ENCODE results near the gene ZEB2. TPM values are rescaled to one million over a fixed set of nuclear protein-coding genes. Genes with fewer than 3 reads are reported as not detected.

ZEB2 gene
- total RNA-seq, 1 donor from 2014 or later, result 89.1 TPM

DNA sequence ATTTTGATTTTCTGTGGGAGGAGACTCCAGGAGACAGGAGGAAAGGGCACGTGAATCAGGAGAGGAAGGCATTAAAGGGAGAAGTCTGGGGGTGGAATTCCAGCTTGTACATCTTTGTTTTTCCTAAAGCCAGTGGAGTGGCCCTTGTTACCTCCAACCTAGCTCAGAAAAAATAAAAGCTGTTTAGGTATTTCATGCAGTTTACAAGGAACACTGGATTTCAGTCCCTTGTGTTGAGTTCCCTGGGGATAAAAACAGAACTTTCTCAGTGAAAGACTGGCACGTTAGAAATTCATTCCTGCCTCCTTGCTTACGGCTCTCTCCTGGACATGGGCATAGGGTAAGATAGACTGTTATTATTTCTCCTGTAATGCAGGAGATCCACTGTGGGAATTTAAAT lies 170.2 kb downstream of the ZEB2 start:
- H3K36me3 ChIP-seq, result no peaks in the 10 kb centered on the region
- no peak for DNase-seq
- H3K4me3 ChIP-seq, result no peak overlapping the region
- H3K27me3 ChIP-seq (ENCODE audit: low read depth), result no peaks in the 10 kb centered on the region
- H3K4me1 ChIP-seq, result peaks cover 22% of the 10 kb centered on the region
- H3K9me3 ChIP-seq (replicated peaks), result no peaks in the 10 kb centered on the region
- TF ChIP-seq, protein P1, sequence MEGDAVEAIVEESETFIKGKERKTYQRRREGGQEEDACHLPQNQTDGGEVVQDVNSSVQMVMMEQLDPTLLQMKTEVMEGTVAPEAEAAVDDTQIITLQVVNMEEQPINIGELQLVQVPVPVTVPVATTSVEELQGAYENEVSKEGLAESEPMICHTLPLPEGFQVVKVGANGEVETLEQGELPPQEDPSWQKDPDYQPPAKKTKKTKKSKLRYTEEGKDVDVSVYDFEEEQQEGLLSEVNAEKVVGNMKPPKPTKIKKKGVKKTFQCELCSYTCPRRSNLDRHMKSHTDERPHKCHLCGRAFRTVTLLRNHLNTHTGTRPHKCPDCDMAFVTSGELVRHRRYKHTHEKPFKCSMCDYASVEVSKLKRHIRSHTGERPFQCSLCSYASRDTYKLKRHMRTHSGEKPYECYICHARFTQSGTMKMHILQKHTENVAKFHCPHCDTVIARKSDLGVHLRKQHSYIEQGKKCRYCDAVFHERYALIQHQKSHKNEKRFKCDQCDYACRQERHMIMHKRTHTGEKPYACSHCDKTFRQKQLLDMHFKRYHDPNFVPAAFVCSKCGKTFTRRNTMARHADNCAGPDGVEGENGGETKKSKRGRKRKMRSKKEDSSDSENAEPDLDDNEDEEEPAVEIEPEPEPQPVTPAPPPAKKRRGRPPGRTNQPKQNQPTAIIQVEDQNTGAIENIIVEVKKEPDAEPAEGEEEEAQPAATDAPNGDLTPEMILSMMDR (IDR thresholded peaks at IDR 0.05; ENCODE audit: borderline replicate concordance), result no peak
- intact Hi-C loops (cut with micrococcal nuclease), result no loop called here
- H3K27ac ChIP-seq (replicated peaks), result peak overlapping the region; percentile 57

DNA sequence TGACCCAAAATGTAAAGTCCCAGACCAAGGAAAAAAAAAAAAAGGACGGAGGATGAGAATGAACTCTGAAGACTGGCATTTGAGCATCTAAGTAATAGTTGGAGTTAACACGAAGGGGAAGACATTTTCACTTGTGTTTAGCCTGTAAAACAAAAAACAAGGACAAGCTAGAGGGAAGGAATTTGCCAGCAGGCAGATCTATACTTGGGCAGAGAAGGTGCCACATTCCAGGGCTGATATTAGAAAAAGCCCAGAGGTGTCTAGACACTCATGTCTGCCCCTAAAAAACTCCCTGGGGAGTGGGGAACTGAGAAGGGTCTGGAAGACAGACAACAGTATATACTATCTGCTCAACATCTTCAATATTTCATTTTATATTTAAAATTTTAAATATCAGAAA lies 171.1 kb downstream of the ZEB2 start:
- intact Hi-C loops (cut with micrococcal nuclease), result no loop called here

DNA sequence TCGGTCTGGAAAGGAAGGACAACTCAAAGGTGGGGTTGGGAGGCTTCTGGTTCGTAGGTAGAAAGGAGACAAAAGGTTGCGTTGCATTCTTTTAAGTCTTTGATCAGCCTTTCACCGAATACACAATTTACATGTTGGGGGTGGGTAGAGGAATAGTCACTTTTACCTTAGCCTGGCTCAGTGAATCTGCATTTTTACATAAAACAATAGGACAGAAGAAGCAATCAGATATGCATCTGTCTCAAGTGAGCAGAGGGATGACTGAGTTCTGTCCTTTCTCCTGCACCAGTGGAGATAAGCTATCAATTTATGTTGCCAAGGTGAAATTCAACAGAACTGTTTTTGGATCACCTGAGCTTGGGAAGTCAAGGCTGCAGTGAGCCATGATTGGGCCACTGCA lies 173.7 kb downstream of the ZEB2 start:
- Histone ChIP-seq H3K36me3 (no peaks in the 10 kb centered on the region), H3K27ac (replicated peaks) (no peak overlapping the region), H3K4me1 (peaks cover 22% of the 10 kb centered on the region), H3K27me3 (ENCODE audit: low read depth) (no peaks in the 10 kb centered on the region), H3K4me3 (no peak overlapping the region), H3K9me3 (replicated peaks) (no peaks in the 10 kb centered on the region)
- no peak for DNase-seq
- intact Hi-C loops (cut with micrococcal nuclease), result no loop called here
- TF ChIP-seq, protein P1 (IDR thresholded peaks at IDR 0.05; ENCODE audit: borderline replicate concordance), result no peak

More for the DNA sequence above, 171.1 kb downstream of the ZEB2 start:
- Histone ChIP-seq H3K27me3 (ENCODE audit: low read depth) (no peaks in the 10 kb centered on the region), H3K4me1 (peaks cover 22% of the 10 kb centered on the region), H3K9me3 (replicated peaks) (no peaks in the 10 kb centered on the region), H3K4me3 (no peak overlapping the region), H3K36me3 (no peaks in the 10 kb centered on the region), H3K27ac (replicated peaks) (no peak overlapping the region)
- TF ChIP-seq, protein P1 (IDR thresholded peaks at IDR 0.05; ENCODE audit: borderline replicate concordance), result no peak
- no peak for DNase-seq

DNA sequence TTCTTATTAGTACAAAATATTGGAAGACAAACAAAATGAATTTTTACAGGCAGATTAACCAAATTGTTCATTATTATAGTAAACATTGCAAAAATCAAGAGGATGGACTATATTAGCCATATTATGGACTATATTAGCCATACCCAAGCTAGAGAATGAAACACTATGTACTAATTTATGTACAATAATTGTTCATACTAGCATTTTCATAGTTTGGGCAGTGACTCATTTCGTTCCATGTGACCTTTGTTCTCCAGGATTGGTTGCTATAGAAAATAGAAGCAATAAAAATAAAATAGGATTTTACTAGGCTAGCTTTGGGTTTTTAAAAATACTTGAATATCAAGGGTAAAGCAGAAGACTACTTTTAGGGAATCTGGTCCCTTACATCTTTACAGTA lies 176.8 kb downstream of the ZEB2 start:
- TF ChIP-seq, protein P1 (IDR thresholded peaks at IDR 0.05; ENCODE audit: borderline replicate concordance), result no peak
- H3K27me3 ChIP-seq (ENCODE audit: low read depth), result no peaks in the 10 kb centered on the region
- H3K27ac ChIP-seq (replicated peaks), result no peak overlapping the region
- no peaks in the 10 kb centered on the region for H3K36me3 ChIP-seq
- DNase-seq, result no peak
- no peaks in the 10 kb centered on the region for H3K9me3 ChIP-seq (replicated peaks)
- H3K4me3 ChIP-seq, result no peak overlapping the region
- intact Hi-C loops (cut with micrococcal nuclease), result no loop called here
- no peaks in the 10 kb centered on the region for H3K4me1 ChIP-seq

DNA sequence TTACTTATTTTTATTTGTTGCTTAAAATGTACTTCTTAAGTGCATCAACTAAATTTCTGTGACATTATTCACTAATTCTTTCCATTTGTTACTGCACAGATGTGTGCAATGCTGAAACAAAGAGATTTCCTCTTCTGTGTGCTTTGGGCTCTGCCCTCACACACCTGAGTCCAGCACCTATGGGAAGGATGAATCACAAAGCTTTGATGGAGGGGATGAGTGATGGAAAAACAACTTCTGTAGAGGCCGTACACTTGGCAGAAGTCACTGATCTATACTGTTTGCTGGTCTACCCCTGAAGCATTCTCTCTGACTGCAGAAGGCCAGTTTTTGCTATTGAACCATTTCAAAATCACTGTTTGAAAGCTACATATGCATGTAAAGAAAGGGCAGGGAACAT lies 178.4 kb downstream of the ZEB2 start:
- no peaks in the 10 kb centered on the region for H3K9me3 ChIP-seq (replicated peaks)
- no peaks in the 10 kb centered on the region for H3K36me3 ChIP-seq
- H3K27me3 ChIP-seq (ENCODE audit: low read depth), result no peaks in the 10 kb centered on the region
- intact Hi-C loops (cut with micrococcal nuclease), result no loop called here
- DNase-seq, result no peak
- TF ChIP-seq, protein P1 (IDR thresholded peaks at IDR 0.05; ENCODE audit: borderline replicate concordance), result no peak
- no peak overlapping the region for H3K4me3 ChIP-seq
- no peak overlapping the region for H3K27ac ChIP-seq (replicated peaks)
- H3K4me1 ChIP-seq, result no peaks in the 10 kb centered on the region

DNA sequence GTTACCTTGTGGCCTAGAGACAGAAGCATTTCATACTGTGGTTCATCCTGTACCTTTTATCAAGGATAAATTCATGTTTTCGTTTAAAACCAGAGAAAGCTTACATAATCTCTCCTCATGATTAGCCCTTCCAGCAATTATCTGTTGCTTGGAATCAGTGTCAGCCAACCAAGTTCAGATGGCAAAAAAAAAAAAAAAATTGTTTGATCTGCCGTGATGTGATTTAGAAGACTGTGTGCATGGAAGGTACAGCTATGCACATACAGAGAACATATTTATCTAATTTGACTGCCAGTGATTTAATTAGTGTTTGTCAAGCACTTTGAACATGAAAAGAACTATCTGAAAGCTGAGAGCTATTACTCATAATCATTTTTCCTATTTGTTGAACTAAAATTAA lies 180.9 kb downstream of the ZEB2 start:
- Histone ChIP-seq H3K27me3 (ENCODE audit: low read depth) (no peaks in the 10 kb centered on the region), H3K36me3 (no peaks in the 10 kb centered on the region), H3K27ac (replicated peaks) (no peak overlapping the region), H3K4me1 (no peaks in the 10 kb centered on the region), H3K9me3 (replicated peaks) (no peaks in the 10 kb centered on the region), H3K4me3 (no peak overlapping the region)
- TF ChIP-seq, protein P1 (IDR thresholded peaks at IDR 0.05; ENCODE audit: borderline replicate concordance), result no peak
- no peak for DNase-seq
- intact Hi-C loops (cut with micrococcal nuclease), result no loop called here
